ENCODE data around the gene NUMA1.

NUMA1 gene

GRCh38 chr11:72002841-72003775, 77.2 kb downstream of the NUMA1 start:
- peaks cover 67% of the 10 kb centered on the region for H3K36me3 ChIP-seq (ENCODE audit: control insufficient read depth, low read length)
- no peaks in the 10 kb centered on the region for H3K9me2 ChIP-seq (replicated peaks; ENCODE audit: control insufficient read depth, low read length)
- H3F3A ChIP-seq (ENCODE audit: control insufficient read depth, insufficient read depth), result 0 out of 2 replicates have a peak, but pooled peaks cover 4% of the 10 kb centered on the region
- H3K27ac ChIP-seq (ENCODE audit: low read depth, low read length), result no peak overlapping the region
- no peak overlapping the region for H3K4me3 ChIP-seq (ENCODE audit: low read length)
- H3K4me1 ChIP-seq (ENCODE audit: control insufficient read depth, low read length), result peaks cover 13% of the 10 kb centered on the region
- H3K9me3 ChIP-seq (ENCODE audit: control insufficient read depth, insufficient read depth, low read length), result no peaks in the 10 kb centered on the region
- TF ChIP-seq EZH2phosphoT487 (IDR thresholded peaks at IDR 0.05; ENCODE audit: borderline replicate concordance, low read length), result no peak
- TF ChIP-seq CTCF (IDR thresholded peaks at IDR 0.05; ENCODE audit: low read depth, low read length, poor library complexity, severe bottlenecking), result no peak
- no peaks in the 10 kb centered on the region for H3K27me3 ChIP-seq (ENCODE audit: control insufficient read depth, low read length)
- H4K20me1 ChIP-seq (ENCODE audit: control insufficient read depth, insufficient read depth, low read depth, low read length), result no peaks in the 10 kb centered on the region; the same call in 1 of the 2 replicates
- no peaks in the 10 kb centered on the region for H3K79me2 ChIP-seq (ENCODE audit: control insufficient read depth, low read length)
- no peak overlapping the region for H3K4me2 ChIP-seq (ENCODE audit: low read length)

DNA sequence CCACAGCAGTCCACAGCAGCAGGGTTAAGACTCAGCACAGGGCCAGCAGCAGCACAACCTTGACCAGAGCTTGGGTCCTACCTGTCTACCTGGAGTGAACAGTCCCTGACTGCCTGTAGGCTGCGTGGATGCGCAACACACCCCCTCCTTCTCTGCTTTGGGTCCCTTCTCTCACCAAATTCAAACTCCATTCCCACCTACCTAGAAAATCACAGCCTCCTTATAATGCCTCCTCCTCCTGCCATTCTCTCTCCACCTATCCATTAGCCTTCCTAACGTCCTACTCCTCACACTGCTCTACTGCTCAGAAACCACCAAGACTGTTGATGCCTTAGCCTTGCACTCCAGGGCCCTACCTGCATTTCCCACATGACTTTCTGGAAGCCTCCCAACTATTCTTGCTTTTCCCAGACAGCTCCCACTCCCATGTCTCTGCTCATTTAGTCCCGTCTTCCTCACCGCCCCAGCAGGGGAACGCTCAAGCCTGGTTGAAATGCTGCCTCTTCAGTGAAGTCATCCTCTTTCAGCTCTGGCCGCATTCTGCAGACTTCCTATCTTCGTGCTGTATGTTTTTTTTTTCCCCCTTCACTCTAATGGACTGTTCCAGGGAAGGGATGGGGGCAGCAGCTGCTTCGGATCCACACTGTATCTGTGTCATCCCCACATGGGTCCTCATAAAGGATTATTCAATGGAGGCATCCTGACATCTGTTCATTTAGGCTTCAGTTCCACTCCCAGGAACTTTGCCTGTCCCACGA, 78.3 kb downstream of the NUMA1 start:
- H3F3A ChIP-seq (ENCODE audit: control insufficient read depth, insufficient read depth), result 0 out of 2 replicates have a peak, but pooled peaks cover 4% of the 10 kb centered on the region
- no peaks in the 10 kb centered on the region for H3K27me3 ChIP-seq (ENCODE audit: control insufficient read depth, low read length)
- no peak overlapping the region for H3K27ac ChIP-seq (ENCODE audit: low read depth, low read length)
- no peaks in the 10 kb centered on the region; the same call in 1 of the 2 replicates for H4K20me1 ChIP-seq (ENCODE audit: control insufficient read depth, insufficient read depth, low read depth, low read length)
- H3K4me1 ChIP-seq (ENCODE audit: control insufficient read depth, low read length), result peaks cover 19% of the 10 kb centered on the region
- H3K79me2 ChIP-seq (ENCODE audit: control insufficient read depth, low read length), result no peaks in the 10 kb centered on the region
- H3K36me3 ChIP-seq (ENCODE audit: control insufficient read depth, low read length), result peaks cover 56% of the 10 kb centered on the region
- H3K9me2 ChIP-seq (replicated peaks; ENCODE audit: control insufficient read depth, low read length), result no peaks in the 10 kb centered on the region
- no peak overlapping the region for H3K4me3 ChIP-seq (ENCODE audit: low read length)
- H3K4me2 ChIP-seq (ENCODE audit: low read length), result no peak overlapping the region
- H3K9me3 ChIP-seq (ENCODE audit: control insufficient read depth, insufficient read depth, low read length), result no peaks in the 10 kb centered on the region
- TF ChIP-seq EZH2phosphoT487 (IDR thresholded peaks at IDR 0.05; ENCODE audit: borderline replicate concordance, low read length) (no peak), CTCF (IDR thresholded peaks at IDR 0.05; ENCODE audit: low read depth, low read length, poor library complexity, severe bottlenecking) (no peak)

- H3K4me3 ChIP-seq (ENCODE audit: low read length), result no peak overlapping the region
- no peaks in the 10 kb centered on the region for H3K9me3 ChIP-seq (ENCODE audit: control insufficient read depth, insufficient read depth, low read length)
- H3K27ac ChIP-seq (ENCODE audit: low read depth, low read length), result no peak overlapping the region
- 0 out of 2 replicates have a peak, but pooled peaks cover 4% of the 10 kb centered on the region for H3F3A ChIP-seq (ENCODE audit: control insufficient read depth, insufficient read depth)
- no peaks in the 10 kb centered on the region for H3K79me2 ChIP-seq (ENCODE audit: control insufficient read depth, low read length)
- no peaks in the 10 kb centered on the region for H3K9me2 ChIP-seq (replicated peaks; ENCODE audit: control insufficient read depth, low read length)
- H4K20me1 ChIP-seq (ENCODE audit: control insufficient read depth, insufficient read depth, low read depth, low read length), result no peaks in the 10 kb centered on the region
- no peak overlapping the region for H3K4me2 ChIP-seq (ENCODE audit: low read length)
- TF ChIP-seq EZH2phosphoT487 (IDR thresholded peaks at IDR 0.05; ENCODE audit: borderline replicate concordance, low read length), result no peak
- no peak for TF ChIP-seq CTCF (IDR thresholded peaks at IDR 0.05; ENCODE audit: low read depth, low read length, poor library complexity, severe bottlenecking)
- H3K36me3 ChIP-seq (ENCODE audit: control insufficient read depth, low read length), result peaks cover 49% of the 10 kb centered on the region
- peaks cover 19% of the 10 kb centered on the region for H3K4me1 ChIP-seq (ENCODE audit: control insufficient read depth, low read length)
- H3K27me3 ChIP-seq (ENCODE audit: control insufficient read depth, low read length), result no peaks in the 10 kb centered on the region
Observed at GRCh38 chr11:72001285-72001684, 79.1 kb downstream of the NUMA1 start.

Measured in DOHH2 (cell line).